SK-N-MC (cell line): Measurements from ENCODE around the gene ZNF747.

Experiments
- DNase-seq: peaks from one replicate; pipeline ENCODE4 v3.0.0-alpha.2; 2011; ENCODE audit warnings: low read depth, low spot score
- H3K27ac ChIP-seq: fragments of 200-600 bp; sonication (generic); 2 replicates; pipeline ENCODE4 v1.5.1; 2016; ENCODE audit warnings: mixed run types
- H3K36me3 ChIP-seq: fragments of 200-600 bp; sonication (generic); 2 replicates; pipeline ENCODE4 v1.6.1; 2017; ENCODE audit warnings: antibody characterized with exemption, low read length, mixed read lengths; ENCODE audit not compliant: insufficient read depth
- H3K4me3 ChIP-seq: fragments of 200-600 bp; sonication (generic); 2 replicates; pipeline ENCODE4 v1.5.1; 2016
- H3K9ac ChIP-seq: fragments of 200-600 bp; sonication (generic); 2 replicates; pipeline ENCODE4 v1.8.0; 2017; ENCODE audit warnings: mixed run types, mixed read lengths; ENCODE audit not compliant: insufficient read length
- H3K9me3 ChIP-seq: fragments of 200-600 bp; sonication (generic); 2 replicates; pipeline ENCODE4 v1.6.1; 2017; ENCODE audit warnings: low read depth, mild to moderate bottlenecking, antibody characterized with exemption, low read length, moderate library complexity, mixed read lengths
- EZH2 ChIP-seq: fragments of 200-600 bp; sonication (generic); IDR thresholded peaks from one replicate; pipeline ENCODE4 v1.6.1; 2017; ENCODE audit warnings: antibody characterized with exemption
- FOXP2 ChIP-seq: optimal IDR thresholded peaks from 2 replicates; pipeline ENCODE3; 2011; ENCODE audit warnings: mild to moderate bottlenecking, moderate library complexity; ENCODE audit not compliant: insufficient read depth; ENCODE audit errors: extremely low read length, control extremely low read depth
- POLR2AphosphoS5 ChIP-seq: IDR thresholded peaks from 2 replicates; pipeline ENCODE4 v1.6.1; 2012; ENCODE audit warnings: mild to moderate bottlenecking, low read depth, low read length, borderline replicate concordance

Gene ZNF747

GRCh38 chr16:30510376-30510938, 24.2 kb downstream of the ZNF747 start:
- no peaks in the 10 kb centered on the region for H3K36me3 ChIP-seq
- no peak for TF ChIP-seq FOXP2
- TF ChIP-seq POLR2AphosphoS5, result no peak
- no peak for TF ChIP-seq EZH2
- no peak overlapping the region for H3K9ac ChIP-seq
- H3K27ac ChIP-seq, result no peak overlapping the region
- H3K4me3 ChIP-seq, result no peak overlapping the region
- DNase-seq, result no peak
- no peaks in the 10 kb centered on the region for H3K9me3 ChIP-seq

DNA sequence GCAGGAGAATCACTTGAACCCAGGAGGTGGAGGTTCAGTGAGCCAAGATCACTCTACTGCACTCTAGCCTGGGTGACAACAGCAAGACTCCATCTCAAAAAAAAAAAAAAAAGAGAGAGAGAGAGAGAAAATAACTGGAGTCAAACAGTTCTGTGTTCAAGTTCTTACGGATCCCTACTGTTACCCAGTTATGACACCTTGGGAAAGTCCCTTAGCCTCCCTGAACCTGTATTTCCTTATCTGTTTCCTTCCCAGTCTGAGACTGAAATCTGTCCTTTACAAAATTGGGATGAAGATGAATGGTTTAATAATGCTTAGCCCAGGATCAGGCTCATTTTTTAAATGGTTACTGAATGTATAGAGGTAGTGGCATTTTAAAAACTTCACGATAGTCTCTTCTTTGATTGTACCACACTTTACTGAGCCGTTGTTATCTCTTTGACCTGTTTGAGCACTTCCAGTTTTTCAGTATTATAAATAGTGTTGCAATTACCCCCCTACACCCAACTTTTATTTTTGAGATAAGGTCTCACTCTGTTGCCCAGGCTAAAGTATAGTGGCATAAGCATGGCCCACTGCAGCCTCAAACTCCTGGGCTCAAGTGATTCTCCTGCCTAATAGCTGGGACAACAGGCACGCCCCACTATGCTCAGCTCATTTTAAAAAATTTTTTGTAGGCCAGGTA, 25.4 kb downstream of the ZNF747 start:
- H3K9ac ChIP-seq, result no peak overlapping the region
- H3K4me3 ChIP-seq, result no peak overlapping the region
- H3K36me3 ChIP-seq, result no peaks in the 10 kb centered on the region
- DNase-seq, result no peak
- no peak overlapping the region for H3K27ac ChIP-seq
- TF ChIP-seq FOXP2, result no peak
- no peak for TF ChIP-seq EZH2
- TF ChIP-seq POLR2AphosphoS5, result no peak
- no peaks in the 10 kb centered on the region for H3K9me3 ChIP-seq

GRCh38 chr16:30503403-30504296, 31.0 kb downstream of the ZNF747 start:
- DNase-seq, result no peak
- no peak for TF ChIP-seq FOXP2
- TF ChIP-seq POLR2AphosphoS5, result no peak
- TF ChIP-seq EZH2, result no peak

GRCh38 chr16:30499284-30499683, 35.4 kb downstream of the ZNF747 start:
- Histone ChIP-seq H3K4me3 (no peak overlapping the region), H3K9ac (no peak overlapping the region), H3K27ac (no peak overlapping the region), H3K36me3 (no peaks in the 10 kb centered on the region), H3K9me3 (no peaks in the 10 kb centered on the region)
- DNase-seq, result no peak
- TF ChIP-seq EZH2, result no peak
- no peak for TF ChIP-seq FOXP2
- no peak for TF ChIP-seq POLR2AphosphoS5

More at GRCh38 chr16:30503403-30504296, 31.0 kb downstream of the ZNF747 start:
- H3K9ac ChIP-seq, result no peak overlapping the region
- H3K4me3 ChIP-seq, result no peak overlapping the region
- H3K36me3 ChIP-seq, result no peaks in the 10 kb centered on the region
- H3K9me3 ChIP-seq, result no peaks in the 10 kb centered on the region
- no peak overlapping the region for H3K27ac ChIP-seq

- DNase-seq, result no peak
- Histone ChIP-seq H3K9ac (no peak overlapping the region), H3K36me3 (no peaks in the 10 kb centered on the region), H3K4me3 (no peak overlapping the region), H3K9me3 (no peaks in the 10 kb centered on the region), H3K27ac (no peak overlapping the region)
- TF ChIP-seq FOXP2, result no peak
- no peak for TF ChIP-seq EZH2
Observed at GRCh38 chr16:30494709-30495108, 39.9 kb downstream of the ZNF747 start.

DNA sequence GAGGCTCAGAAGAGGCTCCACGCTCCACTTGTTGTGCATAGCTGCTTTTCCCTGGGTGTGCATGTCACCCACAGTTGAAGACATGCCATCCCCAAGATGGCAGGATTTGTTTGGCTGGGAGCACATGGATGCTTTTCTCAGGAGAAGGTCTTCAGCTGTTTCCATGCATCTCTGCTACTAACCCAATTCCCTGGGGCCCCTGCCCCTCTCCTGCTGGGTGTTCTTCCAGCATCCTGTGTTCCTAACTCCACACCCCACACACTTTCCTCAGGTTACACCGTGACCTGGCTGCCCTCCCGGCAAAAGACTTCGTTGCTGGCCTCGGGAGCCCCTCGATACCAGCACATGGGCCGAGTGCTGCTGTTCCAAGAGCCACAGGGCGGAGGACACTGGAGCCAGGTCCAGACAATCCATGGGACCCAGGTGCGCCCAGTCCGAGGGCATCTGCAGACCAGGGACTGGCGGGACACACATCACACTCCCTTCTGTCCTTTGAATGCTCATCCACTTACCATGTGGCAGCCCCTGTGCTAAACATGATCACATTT, 40.6 kb downstream of the ZNF747 start:
- TF ChIP-seq POLR2AphosphoS5 (no peak), FOXP2 (no peak), EZH2 (no peak)
- Histone ChIP-seq H3K4me3 (no peak overlapping the region), H3K27ac (no peak overlapping the region), H3K36me3 (no peaks in the 10 kb centered on the region), H3K9me3 (no peaks in the 10 kb centered on the region), H3K9ac (no peak overlapping the region)
- DNase-seq, result no peak

GRCh38 chr16:30491744-30492308, 42.8 kb downstream of the ZNF747 start:
- Histone ChIP-seq H3K27ac (no peak overlapping the region), H3K9ac (no peak overlapping the region), H3K9me3 (no peaks in the 10 kb centered on the region), H3K4me3 (no peak overlapping the region), H3K36me3 (no peaks in the 10 kb centered on the region)
- no peak for TF ChIP-seq EZH2
- no peak for TF ChIP-seq FOXP2
- no peak for TF ChIP-seq POLR2AphosphoS5
- no peak for DNase-seq

GRCh38 chr16:30491229-30491628, 43.4 kb downstream of the ZNF747 start:
- H3K36me3 ChIP-seq, result no peaks in the 10 kb centered on the region
- H3K9me3 ChIP-seq, result no peaks in the 10 kb centered on the region
- DNase-seq, result no peak
- no peak overlapping the region for H3K9ac ChIP-seq
- TF ChIP-seq FOXP2 (no peak), POLR2AphosphoS5 (no peak)
- no peak overlapping the region for H3K4me3 ChIP-seq
- no peak overlapping the region for H3K27ac ChIP-seq
